ENCODE data around the gene ATP11B.
"Not testable (repeated sequence)": the region's sequence is repeated elsewhere in the genome, so short reads cannot be mapped to it uniquely, and the experiment has no call there.

Gene ATP11B

DNA sequence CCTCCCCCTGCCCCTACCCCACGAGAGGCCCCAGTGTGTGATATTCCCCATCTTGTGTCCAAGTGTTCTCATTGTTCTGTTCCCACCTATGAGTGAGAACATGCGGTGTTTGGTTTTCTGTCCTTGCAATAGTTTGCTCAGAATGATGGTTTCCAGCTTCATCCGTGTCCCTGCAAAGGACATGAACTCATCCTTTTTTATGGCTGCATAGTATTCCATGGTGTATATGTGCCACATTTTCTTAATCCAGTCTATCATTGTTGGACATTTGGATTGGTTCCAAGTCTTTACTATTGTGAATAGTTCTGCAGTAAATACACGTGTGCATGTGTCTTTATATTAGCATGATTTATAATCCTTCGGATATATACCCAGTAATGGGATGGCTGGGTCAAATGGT is 29.0 kb downstream of the ATP11B start:
- H3K27ac ChIP-seq (ENCODE audit: low read depth, low read length); H3K36me3 ChIP-seq (ENCODE audit: control insufficient read depth in 1 of 2, insufficient read depth in 2 of 2, low read length in 2 of 2); H3K9me3 ChIP-seq (ENCODE audit: control insufficient read depth in 1 of 2, low read length in 2 of 2); H3K9ac ChIP-seq (ENCODE audit: low read depth in 1 of 2, low read length in 2 of 2); H3K4me1 ChIP-seq (ENCODE audit: control insufficient read depth in 1 of 2, insufficient read depth in 2 of 2, low read length in 2 of 2); H3K4me3 ChIP-seq (ENCODE audit: low read depth in 1 of 2, low read length in 2 of 2); H3K27me3 ChIP-seq (ENCODE audit: control insufficient read depth in 1 of 2, insufficient read depth in 2 of 2, low read length in 2 of 2): not testable (repeated sequence)

DNA sequence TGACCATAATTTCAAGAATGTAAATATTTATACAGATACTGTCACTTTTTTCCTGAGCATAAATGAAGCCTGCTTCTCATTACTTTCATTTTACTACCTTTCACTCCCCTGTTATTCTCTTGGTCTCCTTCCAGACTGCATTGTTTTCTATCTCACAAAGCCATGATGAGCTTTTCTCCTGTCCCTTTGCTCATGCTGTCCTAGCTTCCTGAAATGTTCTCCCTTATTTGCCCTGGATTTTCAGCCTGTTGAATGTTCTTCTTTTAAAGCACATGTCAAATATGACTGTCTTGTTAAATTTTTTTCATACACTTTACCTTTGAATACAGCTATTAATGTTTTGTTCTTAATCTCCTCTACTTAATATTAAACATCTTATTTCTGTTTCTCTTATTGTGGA is 31.7 kb downstream of the ATP11B start:
- H3K9me3 ChIP-seq (ENCODE audit: control insufficient read depth in 1 of 2, low read length in 2 of 2), result no peaks in the 10 kb centered on the region
- H3K27me3 ChIP-seq (ENCODE audit: control insufficient read depth in 1 of 2, insufficient read depth in 2 of 2, low read length in 2 of 2), result no peaks in the 10 kb centered on the region
- no peak overlapping the region for H3K9ac ChIP-seq (ENCODE audit: low read depth in 1 of 2, low read length in 2 of 2)
- peaks cover 0 to 4% of the 10 kb centered on the region in 2 donors for H3K36me3 ChIP-seq (ENCODE audit: control insufficient read depth in 1 of 2, insufficient read depth in 2 of 2, low read length in 2 of 2)
- no peak overlapping the region for H3K4me3 ChIP-seq (ENCODE audit: low read depth in 1 of 2, low read length in 2 of 2)
- peaks cover 0 to 6% of the 10 kb centered on the region in 2 donors for H3K4me1 ChIP-seq (ENCODE audit: control insufficient read depth in 1 of 2, insufficient read depth in 2 of 2, low read length in 2 of 2)
- H3K27ac ChIP-seq (ENCODE audit: low read depth, low read length), result no peak overlapping the region

DNA sequence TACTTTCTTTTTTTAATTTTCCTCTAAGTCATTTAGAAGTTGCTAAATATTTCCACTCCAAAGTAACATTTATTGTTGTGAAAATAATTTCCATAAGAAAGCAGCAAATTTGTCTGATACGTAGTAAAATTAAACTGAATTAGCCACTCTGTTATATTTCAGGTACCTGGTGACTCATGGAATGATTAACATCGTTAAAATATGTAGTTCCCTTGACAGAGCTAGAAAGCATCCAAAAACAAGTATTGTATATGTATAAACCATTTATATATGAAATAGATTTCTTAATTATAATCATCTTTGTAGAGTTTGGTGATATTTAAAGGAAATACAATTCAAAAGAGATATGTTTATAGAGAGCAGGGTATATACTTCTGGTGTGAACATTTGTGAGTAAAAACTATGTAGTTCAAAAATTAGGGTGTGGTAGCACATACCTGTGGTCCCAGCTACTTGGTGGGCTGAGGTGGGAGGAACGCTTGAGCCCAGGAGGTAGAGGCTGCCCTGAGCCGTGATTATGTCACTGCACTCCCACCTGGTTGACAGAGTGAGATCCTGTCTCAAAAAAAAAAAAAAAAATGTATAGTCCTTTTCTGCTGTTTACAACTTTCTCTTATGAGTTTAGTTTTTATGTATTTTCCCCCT is 36.6 kb downstream of the ATP11B start:
- no peak overlapping the region for H3K27ac ChIP-seq (ENCODE audit: low read depth, low read length)

DNA sequence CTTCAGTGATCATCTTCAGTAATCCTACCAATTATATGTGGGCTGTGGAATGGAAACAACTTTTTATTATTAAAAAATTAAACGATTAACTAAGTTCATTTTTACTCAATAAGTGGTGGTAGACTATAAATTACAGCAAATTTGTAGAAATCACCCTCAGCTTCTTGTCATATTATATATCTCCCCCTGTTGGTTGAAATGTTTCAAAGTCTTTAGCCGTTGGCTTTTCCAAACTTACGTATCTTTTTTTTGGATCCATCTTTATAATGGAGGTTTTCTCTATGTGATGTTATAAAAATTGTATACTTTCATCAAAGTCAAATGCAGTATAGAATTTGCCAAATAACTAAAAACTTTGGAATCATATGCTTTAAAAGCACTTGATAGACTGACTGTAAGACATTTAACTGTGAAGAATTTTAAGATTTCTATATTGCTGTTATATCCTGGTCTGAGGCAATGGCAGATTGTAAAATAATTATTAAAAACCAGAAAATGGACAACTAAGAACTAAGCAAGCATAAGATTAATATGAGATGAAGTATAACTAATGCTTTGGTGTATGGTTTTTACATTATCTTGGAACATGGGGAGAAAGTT is 44.7 kb downstream of the ATP11B start:
- H3K36me3 ChIP-seq (ENCODE audit: control insufficient read depth in 1 of 2, insufficient read depth in 2 of 2, low read length in 2 of 2), result peaks cover 12 to 39% of the 10 kb centered on the region in 2 donors

More for the DNA sequence above, 36.6 kb downstream of the ATP11B start:
- H3K9me3 ChIP-seq (ENCODE audit: control insufficient read depth in 1 of 2, low read length in 2 of 2), result no peaks in the 10 kb centered on the region
- H3K9ac ChIP-seq (ENCODE audit: low read depth in 1 of 2, low read length in 2 of 2), result no peak overlapping the region
- no peaks in the 10 kb centered on the region for H3K4me1 ChIP-seq (ENCODE audit: control insufficient read depth in 1 of 2, insufficient read depth in 2 of 2, low read length in 2 of 2)
- H3K36me3 ChIP-seq (ENCODE audit: control insufficient read depth in 1 of 2, insufficient read depth in 2 of 2, low read length in 2 of 2), result peaks cover 0 to 14% of the 10 kb centered on the region in 2 donors
- H3K4me3 ChIP-seq (ENCODE audit: low read depth in 1 of 2, low read length in 2 of 2), result no peak overlapping the region
- no peaks in the 10 kb centered on the region for H3K27me3 ChIP-seq (ENCODE audit: control insufficient read depth in 1 of 2, insufficient read depth in 2 of 2, low read length in 2 of 2)

DNA sequence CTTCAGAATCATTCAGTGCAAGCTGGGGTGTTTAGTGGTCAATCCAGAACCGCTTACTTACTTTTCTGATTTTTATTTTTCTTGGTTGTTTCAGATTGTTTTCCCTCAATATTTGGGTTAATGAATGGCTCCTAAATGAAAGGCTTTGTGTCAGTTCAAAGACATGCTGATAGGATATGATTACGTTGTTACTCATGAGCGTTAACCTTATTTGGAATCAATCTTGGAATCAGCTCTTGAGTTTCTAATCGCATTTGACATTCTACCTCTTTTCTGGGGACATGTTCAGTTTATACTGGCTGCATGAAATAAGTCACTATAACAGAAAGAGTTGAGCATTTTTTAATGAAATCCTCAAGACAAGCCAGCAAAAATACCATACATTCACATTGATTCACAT is 50.2 kb downstream of the ATP11B start:
- Histone ChIP-seq H3K36me3 (ENCODE audit: control insufficient read depth in 1 of 2, insufficient read depth in 2 of 2, low read length in 2 of 2) (peaks cover 30 to 45% of the 10 kb centered on the region in 2 donors), H3K4me3 (ENCODE audit: low read depth in 1 of 2, low read length in 2 of 2) (no peak overlapping the region)

More for the DNA sequence above, 44.7 kb downstream of the ATP11B start:
- no peak overlapping the region for H3K4me3 ChIP-seq (ENCODE audit: low read depth in 1 of 2, low read length in 2 of 2)
- no peaks in the 10 kb centered on the region for H3K9me3 ChIP-seq (ENCODE audit: control insufficient read depth in 1 of 2, low read length in 2 of 2)
- no peaks in the 10 kb centered on the region for H3K27me3 ChIP-seq (ENCODE audit: control insufficient read depth in 1 of 2, insufficient read depth in 2 of 2, low read length in 2 of 2)
- no peak overlapping the region for H3K9ac ChIP-seq (ENCODE audit: low read depth in 1 of 2, low read length in 2 of 2)
- H3K27ac ChIP-seq (ENCODE audit: low read depth, low read length), result no peak overlapping the region
- no peaks in the 10 kb centered on the region for H3K4me1 ChIP-seq (ENCODE audit: control insufficient read depth in 1 of 2, insufficient read depth in 2 of 2, low read length in 2 of 2)

DNA sequence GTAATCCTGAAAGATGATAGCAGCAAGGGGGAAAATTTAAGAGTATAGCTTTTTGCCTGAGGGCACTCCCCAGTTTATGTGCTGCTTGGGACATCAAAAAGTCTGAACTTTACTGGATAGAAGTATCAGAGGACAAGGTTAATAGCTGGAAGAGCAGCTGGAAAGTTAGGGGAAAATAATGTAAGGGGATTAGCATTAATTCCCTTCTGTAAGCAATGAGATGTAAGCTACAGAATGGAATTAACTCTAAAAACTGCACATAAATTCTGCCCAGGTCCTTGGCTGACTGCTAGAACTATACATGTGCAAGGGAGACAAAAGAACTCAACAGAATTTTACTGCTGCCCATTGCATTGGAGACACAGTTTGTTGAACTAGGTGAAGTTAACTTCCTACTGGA is 55.6 kb downstream of the ATP11B start:
- Histone ChIP-seq H3K36me3 (ENCODE audit: control insufficient read depth in 1 of 2, insufficient read depth in 2 of 2, low read length in 2 of 2) (peaks cover 27 to 59% of the 10 kb centered on the region in 2 donors), H3K27ac (ENCODE audit: low read depth, low read length) (no peak overlapping the region)

More for the DNA sequence above, 50.2 kb downstream of the ATP11B start:
- no peaks in the 10 kb centered on the region for H3K4me1 ChIP-seq (ENCODE audit: control insufficient read depth in 1 of 2, insufficient read depth in 2 of 2, low read length in 2 of 2)
- no peak overlapping the region for H3K9ac ChIP-seq (ENCODE audit: low read depth in 1 of 2, low read length in 2 of 2)
- no peak overlapping the region for H3K27ac ChIP-seq (ENCODE audit: low read depth, low read length)
- no peaks in the 10 kb centered on the region for H3K27me3 ChIP-seq (ENCODE audit: control insufficient read depth in 1 of 2, insufficient read depth in 2 of 2, low read length in 2 of 2)
- H3K9me3 ChIP-seq (ENCODE audit: control insufficient read depth in 1 of 2, low read length in 2 of 2), result no peaks in the 10 kb centered on the region

DNA sequence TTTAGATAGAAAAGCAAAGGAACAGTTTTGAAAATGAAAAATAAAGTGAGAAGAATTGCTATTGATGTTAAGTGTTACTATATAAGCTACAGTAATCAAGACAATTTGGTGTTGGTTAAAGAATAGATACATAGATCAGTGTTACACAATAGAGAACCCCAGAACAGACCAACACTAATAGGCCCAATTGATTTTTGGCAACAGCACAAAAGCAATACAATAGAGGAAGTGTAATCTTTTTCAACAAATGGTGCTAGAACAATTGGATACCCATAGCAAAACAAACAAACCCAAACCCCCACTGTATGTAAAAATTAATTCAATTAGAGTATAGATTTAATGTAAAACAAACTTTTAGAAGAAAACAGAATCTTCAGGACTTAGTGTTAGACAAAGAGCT is 61.8 kb downstream of the ATP11B start:
- Histone ChIP-seq H3K9ac (ENCODE audit: low read depth in 1 of 2, low read length in 2 of 2) (no peak overlapping the region), H3K4me3 (ENCODE audit: low read depth in 1 of 2, low read length in 2 of 2) (no peak overlapping the region), H3K9me3 (ENCODE audit: control insufficient read depth in 1 of 2, low read length in 2 of 2) (no peaks in the 10 kb centered on the region), H3K36me3 (ENCODE audit: control insufficient read depth in 1 of 2, insufficient read depth in 2 of 2, low read length in 2 of 2) (peaks cover 6 to 50% of the 10 kb centered on the region in 2 donors), H3K27me3 (ENCODE audit: control insufficient read depth in 1 of 2, insufficient read depth in 2 of 2, low read length in 2 of 2) (no peaks in the 10 kb centered on the region), H3K4me1 (ENCODE audit: control insufficient read depth in 1 of 2, insufficient read depth in 2 of 2, low read length in 2 of 2) (no peaks in the 10 kb centered on the region), H3K27ac (ENCODE audit: low read depth, low read length) (no peak overlapping the region)

More for the DNA sequence above, 55.6 kb downstream of the ATP11B start:
- Histone ChIP-seq H3K4me1 (ENCODE audit: control insufficient read depth in 1 of 2, insufficient read depth in 2 of 2, low read length in 2 of 2) (no peaks in the 10 kb centered on the region), H3K9me3 (ENCODE audit: control insufficient read depth in 1 of 2, low read length in 2 of 2) (no peaks in the 10 kb centered on the region), H3K27me3 (ENCODE audit: control insufficient read depth in 1 of 2, insufficient read depth in 2 of 2, low read length in 2 of 2) (no peaks in the 10 kb centered on the region), H3K9ac (ENCODE audit: low read depth in 1 of 2, low read length in 2 of 2) (no peak overlapping the region), H3K4me3 (ENCODE audit: low read depth in 1 of 2, low read length in 2 of 2) (no peak overlapping the region)

DNA sequence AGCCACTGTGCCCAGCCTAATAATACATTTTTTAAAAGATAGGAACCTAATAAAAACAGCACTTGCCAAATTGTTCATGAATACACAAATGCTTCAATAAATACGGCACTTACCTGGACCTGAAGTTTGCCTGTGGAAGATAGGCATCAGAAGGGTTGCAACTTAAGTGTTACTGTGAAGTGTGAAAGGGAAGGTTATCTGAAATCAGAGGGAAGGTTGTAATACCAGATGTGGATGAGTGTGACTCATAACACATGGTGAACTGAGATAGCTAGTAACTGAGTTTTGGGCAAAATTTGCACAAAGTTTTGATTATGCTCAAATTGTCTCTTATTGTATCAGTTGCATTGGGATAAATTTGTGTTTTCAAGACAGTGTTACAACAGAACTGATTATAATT is 68.0 kb downstream of the ATP11B start:
- Histone ChIP-seq H3K4me3 (ENCODE audit: low read depth in 1 of 2, low read length in 2 of 2) (no peak overlapping the region), H3K9me3 (ENCODE audit: control insufficient read depth in 1 of 2, low read length in 2 of 2) (no peaks in the 10 kb centered on the region), H3K27ac (ENCODE audit: low read depth, low read length) (no peak overlapping the region), H3K27me3 (ENCODE audit: control insufficient read depth in 1 of 2, insufficient read depth in 2 of 2, low read length in 2 of 2) (no peaks in the 10 kb centered on the region), H3K9ac (ENCODE audit: low read depth in 1 of 2, low read length in 2 of 2) (no peak overlapping the region), H3K4me1 (ENCODE audit: control insufficient read depth in 1 of 2, insufficient read depth in 2 of 2, low read length in 2 of 2) (peaks cover 2 to 10% of the 10 kb centered on the region in 2 donors), H3K36me3 (ENCODE audit: control insufficient read depth in 1 of 2, insufficient read depth in 2 of 2, low read length in 2 of 2) (peaks cover 3 to 19% of the 10 kb centered on the region in 2 donors)

DNA sequence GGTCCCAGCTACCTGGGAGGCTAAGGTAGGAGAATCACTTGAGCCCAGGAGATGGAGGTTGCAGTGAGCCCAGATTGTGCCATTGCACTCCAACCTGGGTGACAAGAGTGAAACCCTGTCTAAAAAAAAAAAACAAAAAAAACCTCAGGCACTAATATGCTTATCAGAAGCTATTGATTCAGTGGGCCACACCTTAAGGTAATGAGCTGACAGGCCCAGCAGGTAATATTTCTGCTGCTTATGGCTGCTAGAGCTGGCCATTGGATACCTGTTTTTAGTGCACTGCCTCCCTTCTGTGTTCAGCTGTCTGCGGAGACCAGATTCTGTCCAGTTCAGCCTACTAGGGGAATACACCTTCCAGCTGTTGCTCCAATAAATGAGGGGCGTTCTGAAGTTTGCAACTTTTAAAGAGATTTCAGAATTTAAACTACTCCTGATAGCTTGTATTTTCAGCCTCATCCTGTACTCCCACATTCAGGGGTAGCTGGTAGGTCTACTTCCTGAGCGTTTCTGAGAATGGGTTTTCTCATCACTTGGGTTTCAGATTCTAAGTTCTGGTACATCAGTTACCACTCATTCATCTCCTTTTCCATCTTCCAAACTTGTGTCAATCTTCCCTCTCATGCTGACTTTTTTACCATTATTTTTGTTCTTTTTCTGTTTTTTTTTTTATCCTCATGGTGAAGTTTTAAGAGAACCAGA is 69.0 kb downstream of the ATP11B start:
- Histone ChIP-seq H3K36me3 (ENCODE audit: control insufficient read depth in 1 of 2, insufficient read depth in 2 of 2, low read length in 2 of 2) (peaks cover 3 to 21% of the 10 kb centered on the region in 2 donors), H3K4me3 (ENCODE audit: low read depth in 1 of 2, low read length in 2 of 2) (no peak overlapping the region), H3K4me1 (ENCODE audit: control insufficient read depth in 1 of 2, insufficient read depth in 2 of 2, low read length in 2 of 2) (peaks cover 2 to 10% of the 10 kb centered on the region in 2 donors), H3K9me3 (ENCODE audit: control insufficient read depth in 1 of 2, low read length in 2 of 2) (no peaks in the 10 kb centered on the region), H3K27ac (ENCODE audit: low read depth, low read length) (no peak overlapping the region), H3K27me3 (ENCODE audit: control insufficient read depth in 1 of 2, insufficient read depth in 2 of 2, low read length in 2 of 2) (no peaks in the 10 kb centered on the region), H3K9ac (ENCODE audit: low read depth in 1 of 2, low read length in 2 of 2) (no peak overlapping the region)

DNA sequence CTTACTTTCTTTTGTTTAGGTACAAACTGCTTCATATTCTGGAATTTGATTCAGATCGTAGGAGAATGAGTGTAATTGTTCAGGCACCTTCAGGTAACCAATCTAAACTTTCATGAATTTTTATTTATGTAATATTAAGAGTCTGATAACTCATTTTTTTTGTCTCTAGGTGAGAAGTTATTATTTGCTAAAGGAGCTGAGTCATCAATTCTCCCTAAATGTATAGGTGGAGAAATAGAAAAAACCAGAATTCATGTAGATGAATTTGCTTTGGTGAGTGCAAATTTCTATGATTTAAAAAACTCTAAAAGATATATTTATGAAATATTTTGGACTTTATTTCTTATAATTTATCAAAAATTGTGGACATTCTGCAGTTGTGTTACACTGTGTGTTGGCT is 75.8 kb downstream of the ATP11B start:
- H3K4me1 ChIP-seq (ENCODE audit: control insufficient read depth in 1 of 2, insufficient read depth in 2 of 2, low read length in 2 of 2), result no peaks in the 10 kb centered on the region
- H3K27ac ChIP-seq (ENCODE audit: low read depth, low read length), result no peak overlapping the region
- no peak overlapping the region for H3K9ac ChIP-seq (ENCODE audit: low read depth in 1 of 2, low read length in 2 of 2)
- no peaks in the 10 kb centered on the region for H3K9me3 ChIP-seq (ENCODE audit: control insufficient read depth in 1 of 2, low read length in 2 of 2)
- H3K36me3 ChIP-seq (ENCODE audit: control insufficient read depth in 1 of 2, insufficient read depth in 2 of 2, low read length in 2 of 2), result peaks cover 30 to 60% of the 10 kb centered on the region in 2 donors
- no peaks in the 10 kb centered on the region for H3K27me3 ChIP-seq (ENCODE audit: control insufficient read depth in 1 of 2, insufficient read depth in 2 of 2, low read length in 2 of 2)
- no peak overlapping the region for H3K4me3 ChIP-seq (ENCODE audit: low read depth in 1 of 2, low read length in 2 of 2)
